Uterus (tissue), 2 donors: ENCODE measurements around the gene ELP4.

ENCODE experiments used
- CTCF ChIP-seq, 4 experiments: fragments of 200-600 bp in 2 of 4; fragments of 450-650 bp in 2 of 4; sonication (generic) in 2 of 4; IDR thresholded peaks; one replicate each; pipeline ENCODE4 v1.5.1; 2016 to 2019; ENCODE audit warnings: antibody characterized with exemption in 4 of 4, mild to moderate bottlenecking in 2 of 4, moderate library complexity in 1 of 4
- POLR2A ChIP-seq, 2 donors: fragments of 450-650 bp; IDR thresholded peaks; one replicate each; pipeline ENCODE4 v1.6.1; 2016; ENCODE audit warnings: antibody characterized with exemption in 2 of 2, mild to moderate bottlenecking in 1 of 2, moderate library complexity in 1 of 2

- TF ChIP-seq CTCF (IDR thresholded peaks at IDR 0.05) (no peak), POLR2A (IDR thresholded peaks at IDR 0.05) (no peak)
Measured at GRCh38 chr11:31636983-31637382, 127.4 kb downstream of the ELP4 start.
